HEK293T (cell line): ENCODE data around the gene DMD.

ENCODE experiments used
- ARNT ChIP-seq: fragments of 450-650 bp; IDR thresholded peaks from 2 replicates; pipeline ENCODE4 v1.6.1; 2017; ENCODE audit warnings: mild to moderate bottlenecking
- BHLHE40 ChIP-seq: fragments of 450-650 bp; IDR thresholded peaks from 2 replicates; pipeline ENCODE4 v1.6.1; 2016; ENCODE audit warnings: mild to moderate bottlenecking, moderate library complexity, borderline replicate concordance
- ELF4 ChIP-seq: fragments of 450-650 bp; IDR thresholded peaks from 2 replicates; pipeline ENCODE4 v1.6.1; 2017; ENCODE audit warnings: antibody characterized with exemption
- FOXK2 ChIP-seq: fragments of 450-650 bp; IDR thresholded peaks from 2 replicates; pipeline ENCODE4 v1.6.1; 2016; ENCODE audit warnings: mild to moderate bottlenecking
- FOXM1 ChIP-seq: fragments of 450-650 bp; IDR thresholded peaks from 2 replicates; pipeline ENCODE4 v1.6.1; 2017; ENCODE audit warnings: mild to moderate bottlenecking, borderline replicate concordance
- HDGF ChIP-seq: fragments of 450-650 bp; IDR thresholded peaks from 2 replicates; pipeline ENCODE4 v1.6.1; 2017; ENCODE audit warnings: antibody characterized with exemption, borderline replicate concordance
- LEF1 ChIP-seq: fragments of 450-650 bp; IDR thresholded peaks from 2 replicates; pipeline ENCODE4 v1.6.1; 2017; ENCODE audit warnings: mild to moderate bottlenecking, borderline replicate concordance
- SP1 ChIP-seq: fragments of 450-650 bp; IDR thresholded peaks from 2 replicates; pipeline ENCODE4 v1.6.1; 2017
- SUZ12 ChIP-seq: fragments of 450-650 bp; IDR thresholded peaks from 2 replicates; pipeline ENCODE4 v1.6.1; 2016; ENCODE audit warnings: mild to moderate bottlenecking
- TARDBP ChIP-seq: fragments of 450-650 bp; IDR thresholded peaks from 2 replicates; pipeline ENCODE4 v1.6.1; 2016
- TF ChIP-seq, protein P1 (sequence below): fragments of 450-650 bp; IDR thresholded peaks from 2 replicates; pipeline ENCODE4 v1.6.1; 2016

- no peak for TF ChIP-seq FOXM1
- no peak for TF ChIP-seq ARNT
- no peak for TF ChIP-seq ELF4
- TF ChIP-seq BHLHE40: no peak
- TF ChIP-seq SUZ12: no peak
- no peak for TF ChIP-seq TARDBP
- TF ChIP-seq LEF1: no peak
- no peak for TF ChIP-seq HDGF
- no peak for TF ChIP-seq SP1
- no peak for TF ChIP-seq FOXK2
- TF ChIP-seq, protein P1, sequence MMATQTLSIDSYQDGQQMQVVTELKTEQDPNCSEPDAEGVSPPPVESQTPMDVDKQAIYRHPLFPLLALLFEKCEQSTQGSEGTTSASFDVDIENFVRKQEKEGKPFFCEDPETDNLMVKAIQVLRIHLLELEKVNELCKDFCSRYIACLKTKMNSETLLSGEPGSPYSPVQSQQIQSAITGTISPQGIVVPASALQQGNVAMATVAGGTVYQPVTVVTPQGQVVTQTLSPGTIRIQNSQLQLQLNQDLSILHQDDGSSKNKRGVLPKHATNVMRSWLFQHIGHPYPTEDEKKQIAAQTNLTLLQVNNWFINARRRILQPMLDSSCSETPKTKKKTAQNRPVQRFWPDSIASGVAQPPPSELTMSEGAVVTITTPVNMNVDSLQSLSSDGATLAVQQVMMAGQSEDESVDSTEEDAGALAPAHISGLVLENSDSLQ: no peak
Measured at GRCh38 chrX:31661280-31661810, 1550.0 kb downstream of the DMD start.
